GM19043 (cell line): ENCODE results near the gene PCIF1.
"Not testable (repeated sequence)": the region's sequence is repeated elsewhere in the genome, so short reads cannot be mapped to it uniquely, and the experiment has no call there.

Source experiments
- ATAC-seq: cut with Tn5 transposase; IDR thresholded peaks from one replicate; pipeline ENCODE4 v1.9.1; 2021; ENCODE audit warnings: low read depth; ENCODE audit not compliant: unreplicated experiment

Gene PCIF1

DNA sequence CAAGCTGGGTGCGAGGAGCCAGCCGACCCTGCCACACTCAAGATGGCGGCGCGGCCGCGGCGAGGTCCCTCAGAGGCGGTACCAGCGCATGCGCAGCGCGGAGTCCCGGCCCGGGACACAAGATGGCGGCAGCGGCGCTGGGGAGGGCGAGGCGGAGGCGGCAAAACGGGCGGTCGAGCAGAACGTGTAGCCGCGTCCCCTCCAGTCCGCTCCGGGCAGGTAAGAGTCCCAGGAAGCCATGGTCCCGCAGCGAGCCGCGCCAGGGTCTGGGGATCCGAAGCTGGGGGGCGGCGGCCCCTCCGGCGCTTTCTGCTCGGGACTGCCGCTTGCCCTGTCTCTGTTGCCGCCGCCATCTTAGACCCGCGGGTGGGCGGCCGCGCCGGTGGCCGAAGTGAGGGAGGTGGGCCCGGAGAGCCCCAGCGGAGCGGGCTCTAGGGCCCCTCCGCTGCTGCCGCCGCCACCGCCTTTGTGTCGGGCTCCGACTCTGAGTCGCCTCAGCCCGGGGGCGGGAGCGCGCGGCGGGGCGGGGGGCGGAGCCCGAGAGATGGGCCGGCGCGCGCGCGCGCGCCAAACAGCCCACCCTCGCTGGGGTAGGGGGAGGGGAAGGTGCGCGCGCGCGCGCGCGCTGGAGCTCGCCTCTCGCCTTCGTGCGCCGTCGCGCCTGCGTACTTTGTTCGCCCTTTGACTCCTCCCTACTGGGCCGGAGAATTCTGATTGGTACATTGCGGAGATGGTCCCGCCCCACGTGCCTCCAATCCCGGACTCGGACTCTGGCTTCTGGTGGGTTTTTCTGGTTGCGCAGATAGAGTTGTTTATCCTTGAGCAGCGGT lies at the start of gene PCIF1:
PCIF1 (plus strand) TSS at position 98 of the 830 bp plus-strand sequence. CDS start 4,317 bp downstream, outside the sequence.
- peak; percentile 64 for ATAC-seq

DNA sequence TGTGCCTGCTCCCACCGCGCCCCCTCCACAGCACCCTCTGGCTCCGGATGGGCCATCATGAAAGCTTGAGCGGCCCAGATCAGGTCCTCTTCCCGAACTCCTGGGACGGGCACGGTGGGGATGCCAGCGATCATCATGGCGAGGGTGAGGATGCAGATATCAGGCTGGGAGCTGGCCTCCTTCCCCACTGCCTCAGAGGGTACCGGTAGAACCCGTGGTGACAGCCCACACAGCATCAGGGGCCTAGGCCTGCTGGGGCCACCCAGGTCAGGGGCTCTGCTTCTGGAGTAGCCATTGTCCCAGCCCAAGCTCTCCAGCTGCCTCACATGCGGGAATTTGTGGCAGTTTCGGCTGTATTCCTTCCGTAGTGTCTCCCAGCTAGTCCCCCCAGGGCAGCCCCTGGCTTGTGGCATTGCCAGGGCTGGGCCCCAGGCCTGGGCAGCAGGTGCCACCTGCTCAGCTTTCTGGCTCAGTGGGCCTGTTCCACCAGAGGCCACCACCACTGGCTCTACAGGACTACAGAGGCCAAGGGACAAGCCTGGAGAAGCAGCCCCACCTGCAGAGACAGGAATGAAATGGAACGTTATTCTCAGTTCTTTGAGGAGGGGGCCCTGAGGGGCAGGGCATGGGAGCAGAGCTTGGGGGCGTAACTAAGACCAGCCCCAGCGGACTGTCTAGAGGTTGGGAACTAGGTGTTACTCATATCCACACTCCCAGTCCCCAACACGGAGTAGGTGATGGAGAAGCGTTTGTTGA lies 47.7 kb upstream of the PCIF1 start:
- no peak for ATAC-seq

DNA sequence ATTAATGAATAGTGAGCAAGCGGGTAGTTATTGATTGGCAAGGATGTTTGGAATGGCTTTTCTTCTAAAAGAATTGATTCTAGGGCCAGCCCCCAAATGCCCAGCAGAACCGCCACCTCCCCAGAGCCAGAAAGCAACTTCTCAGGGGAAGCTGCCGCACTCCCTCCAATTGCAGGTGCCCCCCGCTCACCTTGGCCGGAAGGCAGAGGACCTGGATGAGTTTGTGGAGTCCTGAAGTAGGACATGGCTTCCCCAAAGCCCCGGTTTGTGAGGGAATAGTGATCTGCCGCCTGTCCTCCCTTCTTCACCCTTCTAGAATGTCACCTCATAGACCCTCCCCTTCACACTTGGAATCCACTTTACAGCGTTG lies 47.2 kb upstream of the PCIF1 start, which contains the start of gene SPATA25:
SPATA25 (minus strand) TSS at position 277 of the 370 bp plus-strand sequence; CDS start at position 245, 32 bp downstream.
- no peak for ATAC-seq

DNA sequence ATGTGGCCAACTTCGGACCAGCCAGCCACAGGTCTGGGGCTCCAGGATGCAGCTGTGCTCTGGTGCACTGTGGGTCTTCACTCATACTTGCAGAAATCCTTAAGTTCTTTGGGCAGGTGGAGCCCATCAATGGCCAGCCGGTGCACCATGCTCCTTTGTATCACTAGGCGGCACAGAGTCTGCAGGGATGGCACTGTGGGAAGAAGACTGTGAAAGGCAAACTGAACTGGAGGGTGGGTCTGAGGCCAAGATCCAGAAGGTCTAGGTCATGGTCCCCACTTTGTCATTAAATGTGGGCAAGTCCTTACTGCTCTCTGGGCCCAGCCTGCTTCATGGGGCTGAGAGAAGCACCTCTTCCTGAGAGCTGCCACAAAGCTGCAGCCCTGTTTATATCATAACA lies 45.8 kb upstream of the PCIF1 start:
- ATAC-seq = no peak

DNA sequence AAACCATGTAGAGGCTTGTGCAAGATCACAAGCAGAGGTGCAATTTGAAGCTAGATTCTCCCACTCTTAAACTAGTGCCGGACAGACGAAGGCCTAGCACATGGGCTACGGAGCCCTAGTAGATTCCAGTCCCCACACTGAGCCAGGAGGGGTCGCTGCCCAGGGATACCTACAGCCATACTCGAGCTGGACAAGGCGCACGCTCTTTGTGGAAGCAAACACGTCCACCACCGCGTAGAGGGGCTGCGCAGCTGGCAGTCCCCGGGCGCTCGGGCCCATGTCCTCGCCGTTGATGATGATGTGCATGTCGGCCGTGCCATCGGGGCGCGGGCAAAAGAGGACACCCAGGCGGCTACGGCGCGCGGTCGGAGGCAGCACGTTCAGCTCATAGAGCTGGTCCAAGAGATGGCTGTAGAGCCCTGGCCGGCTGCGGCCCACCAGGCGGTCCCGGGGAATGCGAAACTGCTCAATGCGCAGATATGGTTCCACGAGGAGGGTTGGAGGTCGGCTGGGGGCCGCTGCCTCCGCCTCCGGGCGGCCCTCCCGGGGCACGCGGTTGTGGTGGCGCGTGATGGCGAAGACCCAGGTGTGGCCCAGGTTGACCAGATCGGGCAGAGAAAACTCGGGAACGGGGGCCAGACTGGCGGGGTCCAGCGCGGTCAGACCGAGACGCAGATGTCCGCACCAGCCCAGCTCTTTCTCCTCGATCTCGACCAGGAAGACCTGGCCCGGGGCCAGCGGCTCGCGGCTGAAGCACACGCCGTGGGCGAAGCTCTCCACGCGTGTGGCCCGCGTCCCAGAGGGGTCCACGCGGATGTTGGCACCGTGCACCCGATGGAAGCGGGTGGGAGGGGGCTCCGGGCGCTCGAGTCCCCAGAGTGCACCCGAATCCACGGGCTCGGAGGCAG lies 44.2 kb upstream of the PCIF1 start:
- ATAC-seq = no peak

DNA sequence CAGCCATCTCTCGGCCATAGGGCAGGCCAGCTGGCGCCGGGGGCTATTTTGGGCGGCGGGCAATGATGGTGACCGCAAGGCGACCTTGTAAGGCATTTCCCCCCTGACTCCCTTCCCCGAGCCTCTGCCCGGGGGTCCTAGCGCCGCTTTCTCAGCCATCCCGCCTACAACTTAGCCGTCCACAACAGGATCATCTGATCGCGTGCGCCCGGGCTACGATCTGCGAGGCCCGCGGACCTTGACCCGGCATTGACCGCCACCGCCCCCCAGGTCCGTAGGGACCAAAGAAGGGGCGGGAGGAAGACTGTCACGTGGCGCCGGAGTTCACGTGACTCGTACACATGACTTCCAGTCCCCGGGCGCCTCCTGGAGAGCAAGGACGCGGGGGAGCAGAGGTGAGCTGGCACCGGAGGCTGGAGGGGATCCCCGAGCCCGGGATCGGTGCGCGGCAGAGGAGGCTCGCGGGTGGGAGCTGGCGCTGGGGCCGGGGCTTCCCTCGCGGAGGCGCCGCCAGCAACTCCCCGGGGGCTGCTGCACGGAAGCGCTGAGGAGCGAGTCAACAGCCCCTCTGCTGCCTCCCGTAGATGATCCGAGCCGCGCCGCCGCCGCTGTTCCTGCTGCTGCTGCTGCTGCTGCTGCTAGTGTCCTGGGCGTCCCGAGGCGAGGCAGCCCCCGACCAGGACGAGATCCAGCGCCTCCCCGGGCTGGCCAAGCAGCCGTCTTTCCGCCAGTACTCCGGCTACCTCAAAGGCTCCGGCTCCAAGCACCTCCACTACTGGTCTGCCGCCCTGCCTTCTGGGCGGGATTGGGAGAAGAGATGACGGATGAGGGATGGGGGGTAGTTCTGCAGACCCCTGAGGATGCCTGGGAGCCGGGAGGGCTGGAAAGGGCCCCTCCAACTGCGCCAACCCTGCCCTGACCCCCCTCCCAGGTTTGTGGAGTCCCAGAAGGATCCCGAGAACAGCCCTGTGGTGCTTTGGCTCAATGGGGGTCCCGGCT lies 43.2 kb upstream of the PCIF1 start, which contains the start of the genes CTSA and NEURL2:
CTSA (plus strand) TSS at position 351 of the 999 bp plus-strand sequence; CDS start at position 585, 234 bp downstream.
NEURL2 (minus strand) TSS at position 224 of the 999 bp plus-strand sequence; CDS start at position 7, 217 bp downstream.
- ATAC-seq = peak; percentile 70

DNA sequence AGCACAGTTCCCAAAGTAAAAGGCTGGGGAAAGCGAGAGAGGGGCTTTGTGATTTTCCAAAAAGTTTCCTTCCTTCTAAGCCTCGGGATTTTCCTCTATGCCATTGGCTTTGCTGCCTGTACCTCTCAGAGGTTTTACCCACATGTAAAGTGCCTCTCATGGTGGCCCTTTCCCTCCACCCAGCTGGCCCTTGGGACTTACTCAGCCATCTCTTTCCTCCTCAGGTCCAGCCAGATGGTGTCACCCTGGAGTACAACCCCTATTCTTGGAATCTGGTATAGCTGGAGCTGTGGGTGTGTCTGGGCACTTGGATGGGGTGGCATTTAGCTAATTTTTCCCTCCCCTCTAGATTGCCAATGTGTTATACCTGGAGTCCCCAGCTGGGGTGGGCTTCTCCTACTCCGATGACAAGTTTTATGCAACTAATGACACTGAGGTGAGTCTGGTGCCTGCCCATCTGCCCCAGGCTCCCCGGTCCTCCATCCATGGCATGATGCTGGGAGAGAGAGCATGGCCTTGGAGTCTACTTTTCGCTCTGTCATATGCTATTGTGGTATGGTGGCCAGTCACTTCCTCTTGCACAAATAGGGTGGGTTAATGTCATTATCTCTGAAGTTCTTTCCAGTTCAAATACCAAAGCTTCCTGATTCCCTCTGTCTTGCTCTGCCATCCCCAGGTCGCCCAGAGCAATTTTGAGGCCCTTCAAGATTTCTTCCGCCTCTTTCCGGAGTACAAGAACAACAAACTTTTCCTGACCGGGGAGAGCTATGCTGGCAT lies 42.2 kb upstream of the PCIF1 start:
- no peak for ATAC-seq

DNA sequence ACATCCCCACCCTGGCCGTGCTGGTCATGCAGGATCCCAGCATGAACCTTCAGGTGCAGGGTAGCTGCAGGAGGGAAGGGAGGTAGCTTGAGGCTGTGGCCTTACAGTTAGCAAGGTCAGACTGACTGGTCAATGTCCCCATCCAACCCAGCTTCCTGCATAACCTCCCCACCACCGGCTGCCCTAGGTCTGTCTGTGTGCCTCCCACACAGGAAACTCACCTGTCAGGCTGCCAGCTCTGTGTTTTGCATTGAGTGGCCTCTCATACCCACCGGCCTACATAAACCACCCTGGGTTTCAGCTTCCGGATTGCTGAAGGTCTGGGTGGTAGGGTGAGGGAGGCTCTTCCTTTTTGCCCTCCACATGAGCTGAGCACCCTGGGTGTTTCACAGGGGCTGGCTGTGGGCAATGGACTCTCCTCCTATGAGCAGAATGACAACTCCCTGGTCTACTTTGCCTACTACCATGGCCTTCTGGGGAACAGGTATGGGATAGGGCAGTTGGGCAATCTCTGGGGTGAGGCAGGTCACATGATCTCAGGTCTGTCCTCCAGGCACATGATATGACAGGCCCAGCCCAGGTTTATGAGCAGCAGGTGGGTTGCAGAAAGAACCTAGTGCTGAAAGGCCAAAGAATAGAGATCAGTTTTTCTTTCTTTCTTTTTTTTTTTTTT lies 41.5 kb upstream of the PCIF1 start:
- no peak for ATAC-seq

DNA sequence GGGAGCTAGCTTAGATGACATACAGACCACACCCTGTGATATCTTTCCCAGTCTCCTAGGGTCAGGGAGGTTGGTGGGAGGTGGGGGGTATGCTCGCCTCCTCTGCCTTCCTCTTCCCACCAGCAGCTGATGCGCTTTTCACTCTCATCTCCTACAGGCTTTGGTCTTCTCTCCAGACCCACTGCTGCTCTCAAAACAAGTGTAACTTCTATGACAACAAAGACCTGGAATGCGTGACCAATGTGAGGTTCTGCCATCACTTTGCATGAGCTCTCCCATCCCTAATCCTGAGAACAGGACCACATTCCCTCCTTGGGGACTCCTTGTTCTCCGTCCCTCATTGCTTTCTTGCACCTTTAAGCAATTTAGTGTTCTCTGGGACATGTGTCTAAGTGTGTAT lies 40.7 kb upstream of the PCIF1 start:
- no peak for ATAC-seq

DNA sequence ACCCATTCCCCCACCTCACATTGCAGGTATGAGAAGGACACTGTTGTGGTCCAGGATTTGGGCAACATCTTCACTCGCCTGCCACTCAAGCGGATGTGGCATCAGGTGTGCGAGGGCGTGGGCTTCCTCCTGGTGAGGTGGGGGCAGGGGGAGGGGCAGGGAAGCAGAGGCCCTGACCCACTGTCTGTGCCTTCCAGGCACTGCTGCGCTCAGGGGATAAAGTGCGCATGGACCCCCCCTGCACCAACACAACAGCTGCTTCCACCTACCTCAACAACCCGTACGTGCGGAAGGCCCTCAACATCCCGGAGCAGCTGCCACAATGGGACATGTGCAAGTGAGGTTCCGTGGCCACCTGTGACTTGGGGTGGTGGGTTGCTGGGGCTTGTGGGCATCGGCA lies 39.7 kb upstream of the PCIF1 start:
- ATAC-seq = no peak

DNA sequence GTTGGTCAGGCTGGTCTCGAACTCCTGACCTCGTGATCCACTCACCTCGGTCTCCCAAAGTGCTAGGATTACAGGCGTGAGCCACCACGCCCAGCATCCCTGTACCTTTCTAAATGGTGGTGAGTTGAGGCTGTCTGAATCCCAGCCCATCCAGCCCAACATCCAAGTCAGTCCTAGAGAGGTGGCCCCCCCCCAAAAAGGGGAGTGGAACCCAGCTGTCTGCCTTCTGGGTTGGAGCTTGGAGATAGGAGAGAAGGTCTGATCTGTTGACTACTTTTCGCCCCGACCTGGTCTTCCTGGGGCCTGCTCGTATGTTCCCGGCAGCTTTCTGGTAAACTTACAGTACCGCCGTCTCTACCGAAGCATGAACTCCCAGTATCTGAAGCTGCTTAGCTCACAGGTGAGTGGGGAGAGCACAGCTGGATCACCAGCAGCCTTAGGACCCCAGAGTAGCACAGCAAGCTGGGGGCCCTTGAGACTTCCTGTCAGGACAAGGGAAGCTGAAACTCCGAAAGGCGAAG lies 37.8 kb upstream of the PCIF1 start:
- no peak for ATAC-seq

DNA sequence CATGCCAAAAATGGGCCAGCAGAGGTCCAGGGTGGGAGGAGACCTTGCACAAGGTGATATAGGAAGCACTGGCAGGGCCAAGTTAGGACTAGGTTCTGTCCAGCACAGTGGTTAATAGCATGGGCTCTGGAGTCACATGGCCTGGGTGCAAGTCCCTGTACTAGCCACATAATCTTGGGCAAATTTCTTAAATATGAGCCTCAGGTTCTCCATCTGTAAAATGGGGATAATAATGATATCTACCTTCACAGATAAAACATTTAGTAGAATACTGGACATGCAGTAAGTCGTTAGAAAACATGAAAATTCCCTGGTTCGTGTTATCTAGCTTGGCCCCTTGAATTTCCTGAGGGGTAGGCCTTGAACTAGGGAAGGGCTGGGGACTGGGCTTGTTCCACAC lies 37.2 kb upstream of the PCIF1 start:
- no peak for ATAC-seq

DNA sequence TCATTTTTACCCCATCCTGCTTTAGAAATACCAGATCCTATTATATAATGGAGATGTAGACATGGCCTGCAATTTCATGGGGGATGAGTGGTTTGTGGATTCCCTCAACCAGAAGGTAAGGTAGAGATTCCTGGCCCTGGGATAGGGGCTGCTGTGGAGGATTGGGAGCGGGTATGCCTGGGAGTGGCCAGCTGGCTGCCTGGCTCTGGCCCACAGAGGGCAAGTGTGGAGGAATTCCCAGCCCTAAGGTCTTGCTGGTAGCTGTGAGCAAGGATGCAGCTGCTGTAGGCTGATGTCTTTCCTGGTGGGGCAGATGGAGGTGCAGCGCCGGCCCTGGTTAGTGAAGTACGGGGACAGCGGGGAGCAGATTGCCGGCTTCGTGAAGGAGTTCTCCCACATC lies 36.8 kb upstream of the PCIF1 start:
- no peak for ATAC-seq

DNA sequence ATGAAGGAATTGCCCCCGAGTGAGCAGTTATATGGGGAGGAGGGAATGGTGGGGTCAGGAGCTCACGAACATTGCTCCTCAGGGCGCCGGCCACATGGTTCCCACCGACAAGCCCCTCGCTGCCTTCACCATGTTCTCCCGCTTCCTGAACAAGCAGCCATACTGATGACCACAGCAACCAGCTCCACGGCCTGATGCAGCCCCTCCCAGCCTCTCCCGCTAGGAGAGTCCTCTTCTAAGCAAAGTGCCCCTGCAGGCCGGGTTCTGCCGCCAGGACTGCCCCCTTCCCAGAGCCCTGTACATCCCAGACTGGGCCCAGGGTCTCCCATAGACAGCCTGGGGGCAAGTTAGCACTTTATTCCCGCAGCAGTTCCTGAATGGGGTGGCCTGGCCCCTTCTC lies 36.2 kb upstream of the PCIF1 start:
- ATAC-seq = no peak

DNA sequence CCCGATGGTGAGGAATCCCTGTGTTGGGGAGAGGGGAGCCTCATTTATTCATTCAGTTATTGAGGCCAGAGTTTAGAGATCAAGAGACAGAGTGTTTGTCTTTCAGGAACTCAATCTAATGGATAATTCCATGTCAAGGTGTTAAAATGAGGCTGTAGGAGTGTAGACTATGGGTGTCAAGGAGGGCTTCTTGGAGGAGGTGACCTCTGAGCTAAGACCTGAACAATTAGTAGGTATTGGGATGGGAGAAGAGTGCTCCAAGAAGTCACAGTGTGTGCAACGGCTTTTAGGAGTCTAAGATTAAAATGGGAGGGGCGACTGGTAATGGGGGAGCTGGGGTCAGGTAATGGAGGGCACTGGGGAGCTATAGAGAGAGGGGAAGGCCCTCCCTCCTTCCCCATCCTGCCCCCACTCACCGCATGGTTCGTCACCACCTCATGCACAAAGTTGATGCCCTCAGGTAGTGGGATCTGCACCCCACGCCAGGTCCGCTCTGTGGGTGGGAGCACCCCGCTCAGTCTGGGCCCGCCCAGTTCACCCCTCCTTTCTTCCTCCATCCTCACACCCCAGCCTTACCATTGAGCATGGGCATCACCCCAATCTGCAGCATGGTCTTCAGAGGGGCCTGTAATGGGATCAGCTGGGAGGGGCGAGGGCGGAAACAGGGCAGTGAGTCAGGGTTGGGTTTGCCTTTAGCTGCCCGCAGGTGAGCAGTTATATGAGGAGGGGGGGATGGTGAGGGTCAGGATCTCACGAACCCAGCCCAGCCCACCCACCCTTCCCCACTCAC lies 35.2 kb upstream of the PCIF1 start:
- ATAC-seq = no peak

DNA sequence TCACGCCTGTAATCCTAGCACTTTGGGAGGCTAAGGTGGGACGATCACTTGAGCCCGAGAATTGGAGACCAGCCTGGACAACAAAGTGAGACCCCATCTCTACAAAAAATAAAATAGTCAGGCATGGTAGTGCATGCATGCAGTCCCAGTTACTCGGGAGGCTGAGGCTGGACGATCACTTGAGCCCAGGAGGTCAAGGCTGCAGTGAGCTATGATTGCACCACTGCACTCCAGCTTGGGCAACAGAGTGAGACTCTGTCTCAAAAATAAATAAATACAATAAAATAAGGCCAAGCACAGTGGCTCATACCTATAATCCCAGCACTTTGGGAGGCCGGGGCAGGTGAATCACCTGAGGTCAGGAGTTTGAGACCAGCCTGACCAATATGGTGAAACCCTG lies 33.2 kb upstream of the PCIF1 start:
- ATAC-seq = not testable (repeated sequence)

DNA sequence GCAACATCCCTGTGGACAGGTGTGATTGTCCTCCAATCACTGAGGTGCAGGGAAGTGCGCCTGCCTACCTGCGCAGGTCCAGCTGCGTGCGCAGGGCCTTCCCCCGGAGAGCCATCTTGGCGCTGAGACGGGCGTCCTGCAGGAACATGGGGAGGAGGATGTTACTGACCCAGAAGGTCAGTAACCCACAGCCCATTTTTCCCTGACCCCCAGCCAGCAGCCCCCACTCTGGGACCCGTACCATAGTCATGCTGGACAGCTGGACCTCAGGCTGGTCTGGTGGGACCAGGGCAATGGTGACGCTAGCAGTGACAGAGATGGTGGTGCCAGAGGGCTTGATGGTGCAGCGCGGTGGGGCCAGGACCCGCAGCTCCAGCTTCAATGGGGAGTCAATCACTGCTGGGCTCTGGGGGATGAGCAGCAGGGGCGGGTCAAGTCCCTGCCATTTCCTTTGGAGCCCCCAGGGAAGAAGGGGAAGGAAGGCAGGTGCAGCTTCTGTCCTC lies 32.2 kb upstream of the PCIF1 start:
- no peak for ATAC-seq
